GM12878 (cell line): Measurements from ENCODE around the gene FCAR. TPM values are rescaled to one million over a fixed set of nuclear protein-coding genes. Genes with fewer than 3 reads are reported as not detected.

ENCODE experiments used
- ATAC-seq: fragments of 200-7000 bp; cut with Tn5 transposase; 3 replicates; pipeline ENCODE4 v1.9.1; 2020; ENCODE audit warnings: mild to moderate bottlenecking, moderate library complexity
- BruUV-seq: library from RNA; stranded (reverse); fragments of 400-500 nt; replicated peaks from 2 replicates; lab custom pipeline; 2021; lab: Mats Ljungman, UMichigan
- CTCF ChIA-PET: fragments of 300-600 bp; sonication (Branson Sonifier 250); formaldehyde crosslinking; extraction: SDS; loops from one replicate; lab custom pipeline; 2021; ENCODE audit warnings: inconsistent platforms; lab: Yijun Ruan, JAX
- POLR2A ChIA-PET: fragments of 350-600 bp; formaldehyde crosslinking; extraction: SDS; loops from one replicate; lab custom pipeline; 2021; ENCODE audit warnings: inconsistent platforms; lab: Charles Lee
- RAD21 ChIA-PET: fragments of 300-600 bp; sonication (Branson Sonifier 250); formaldehyde crosslinking; loops from one replicate; lab custom pipeline; 2023; ENCODE audit warnings: antibody characterized with exemption; ENCODE audit not compliant: unreplicated experiment; lab: Charles Lee
- SMC1A ChIA-PET: fragments of 300-600 bp; sonication (Branson Sonifier 250); formaldehyde crosslinking; loops from one replicate; lab custom pipeline; 2023; ENCODE audit not compliant: unreplicated experiment, uncharacterized antibody; lab: Charles Lee
- DNase-seq: peaks from one replicate; pipeline ENCODE4 v3.0.0-alpha.2; 2011; ENCODE audit warnings: low read depth, low spot score
- FAIRE-seq: peaks from 3 replicates; lab custom pipeline; 2011; peaks lifted over from hg19 to GRCh38; lab: Jason Lieb, UNC
- H2AFZ ChIP-seq: 2 replicates; pipeline ENCODE4 v1.6.0; 2011; ENCODE audit warnings: low read depth, low read length, control low read depth; ENCODE audit not compliant: control insufficient read depth
- H3K27ac ChIP-seq: 2 replicates; pipeline ENCODE4 v1.5.1; 2011; ENCODE audit warnings: control low read depth; ENCODE audit not compliant: control insufficient read depth, insufficient read depth
- H3K27me3 ChIP-seq, 2 experiments: replicated peaks in 1 of 2; 2 replicates each; pipeline versions ENCODE4 v1.6.0 to v1.6.1; 2011; ENCODE audit warnings: low read length in 1 of 2; ENCODE audit not compliant: control insufficient read depth in 2 of 2, insufficient read depth in 2 of 2
- H3K36me3 ChIP-seq, 2 experiments: 2 replicates each; pipeline ENCODE4 v1.5.1; 2011; ENCODE audit warnings: low read length in 1 of 2; ENCODE audit not compliant: control insufficient read depth in 2 of 2, insufficient read depth in 2 of 2
- H3K4me1 ChIP-seq: 2 replicates; pipeline ENCODE4 v1.6.1; 2011; ENCODE audit warnings: mild to moderate bottlenecking, low read length, moderate library complexity, mixed read lengths; ENCODE audit not compliant: control insufficient read depth, insufficient read depth
- H3K4me2 ChIP-seq: 2 replicates; pipeline ENCODE4 v1.6.0; 2011; ENCODE audit warnings: control low read depth; ENCODE audit not compliant: control insufficient read depth, insufficient read depth
- H3K4me3 ChIP-seq: fragments of 200-600 bp; sonication (generic); 2 replicates; pipeline ENCODE4 v1.5.1; 2016
- H3K79me2 ChIP-seq: 2 replicates; pipeline ENCODE4 v1.6.0; 2011; ENCODE audit warnings: low read length; ENCODE audit not compliant: control insufficient read depth, insufficient read depth
- H3K9ac ChIP-seq: 2 replicates; pipeline ENCODE4 v1.8.0; 2011; ENCODE audit warnings: low read length, control low read depth, mixed read lengths; ENCODE audit not compliant: control insufficient read depth, insufficient read depth
- H3K9me3 ChIP-seq: replicated peaks from 3 replicates; pipeline ENCODE4 v1.5.1; 2011; ENCODE audit warnings: mild to moderate bottlenecking, low read length; ENCODE audit not compliant: control insufficient read depth, insufficient read depth
- H4K20me1 ChIP-seq: 2 replicates; pipeline ENCODE4 v1.6.0; 2011; ENCODE audit not compliant: control insufficient read depth, insufficient read depth
- FOXM1 ChIP-seq: IDR thresholded peaks from 2 replicates; pipeline ENCODE4 v1.6.1; 2012; ENCODE audit warnings: low read depth, mild to moderate bottlenecking, inconsistent platforms, low read length, moderate library complexity
- JUNB ChIP-seq: IDR thresholded peaks from 2 replicates; pipeline ENCODE4 v1.6.1; 2016; ENCODE audit warnings: antibody characterized with exemption, mild to moderate bottlenecking
- NFXL1 ChIP-seq: fragments of 450-650 bp; IDR thresholded peaks from 2 replicates; pipeline ENCODE4 v1.6.1; 2017; ENCODE audit warnings: antibody characterized with exemption, mild to moderate bottlenecking, borderline replicate concordance
- PAX5 ChIP-seq: IDR thresholded peaks from 2 replicates; pipeline ENCODE4 v1.6.1; 2011; ENCODE audit warnings: low read depth, low read length, borderline replicate concordance
- POLR2A ChIP-seq: IDR thresholded peaks from 2 replicates; pipeline ENCODE4 v1.6.1; 2011; ENCODE audit warnings: low read depth, mild to moderate bottlenecking, low read length
- SPI1 ChIP-seq: IDR thresholded peaks from 2 replicates; pipeline ENCODE4 v1.6.1; 2011; ENCODE audit warnings: low read depth, mild to moderate bottlenecking, low read length, moderate library complexity, borderline replicate concordance; ENCODE audit not compliant: insufficient read depth
- TARDBP ChIP-seq: IDR thresholded peaks from 2 replicates; pipeline ENCODE4 v1.6.1; 2016; ENCODE audit warnings: borderline replicate concordance
- TBL1XR1 ChIP-seq: IDR thresholded peaks from 2 replicates; pipeline ENCODE4 v1.6.1; 2012; ENCODE audit warnings: low read depth, low read length, improper control_type of control experiment
- WGBS: methylation state at CpG from one replicate; pipeline ENCODE4 v1.1.6; 2016; ENCODE audit warnings: low lambda C conversion rate; ENCODE audit not compliant: insufficient replicate concordance, insufficient coverage; ENCODE audit errors: missing lambda C conversion rate; 5-methylcytosine and 5-hydroxymethylcytosine counted together
- in situ Hi-C: fragments of 300-500 bp; cut with MboI; formaldehyde crosslinking; loops from 9 replicates; pipeline ENCODE4 v1.14.3; 2018; ENCODE audit warnings: mixed read lengths
- intact Hi-C: fragments of 100-400 bp; cut with micrococcal nuclease; formaldehyde crosslinking; loops from one replicate; pipeline ENCODE4 v1.14.2; 2022; ENCODE audit not compliant: unreplicated experiment
- polyA plus RNA-seq, 11 experiments: library from polyadenylated mRNA; depleted of rRNA in 4 of 11; unstranded in 6 of 11; stranded (reverse) in 5 of 11; fragments of >200 nt; fragmentation: Nextera tagmentation in 4 of 11; fragmentation: Illumina TruSeq in 1 of 11; extraction: Ambion mirVana in 4 of 11; extraction: Trizol in 1 of 11; gene quantifications; 1 replicate in 1 of 11; 2 replicates in 10 of 11; pipeline versions ENCODE4 v1.2.1 to v1.2.3, GENCODE V29; 2011 to 2016; ENCODE audit warnings: inconsistent platforms in 2 of 11, missing spikeins in 2 of 11, low read depth in 1 of 11
- total RNA-seq, 4 experiments: library from RNA; depleted of rRNA in 3 of 4; stranded (reverse); fragments of >200 nt in 3 of 4; fragmentation: Illumina TruSeq in 1 of 4; extraction: Trizol in 1 of 4; gene quantifications; 2 replicates each; pipeline versions ENCODE4 v1.2.1 to v1.2.3, GENCODE V29; 2013 to 2021
- TF ChIP-seq, protein P1 (sequence below): fragments of 450-650 bp; IDR thresholded peaks from 2 replicates; pipeline ENCODE4 v1.6.1; 2017; ENCODE audit warnings: mild to moderate bottlenecking
- TF ChIP-seq, protein P2 (sequence below), 3 experiments: IDR thresholded peaks in 2 of 3; conservative IDR thresholded peaks in 1 of 3; 2 replicates each; pipeline ENCODE4 v1.5.1; 2011; ENCODE audit warnings: low read depth in 3 of 3, low read length in 3 of 3, mild to moderate bottlenecking in 3 of 3, control low read depth in 2 of 3, moderate library complexity in 2 of 3, inconsistent platforms in 1 of 3, mixed read lengths in 1 of 3; ENCODE audit not compliant: control insufficient read depth in 2 of 3, insufficient read depth in 1 of 3; ENCODE audit errors: extremely low read depth in 1 of 3
- TF ChIP-seq, protein P3 (sequence below): fragments of 450-650 bp; IDR thresholded peaks from 2 replicates; pipeline ENCODE4 v1.6.1; 2016; ENCODE audit warnings: mild to moderate bottlenecking

The FCAR gene
- total and polyA plus RNA-seq, 10 of the 15 experiments (the other 5 are each of a cell fraction or from before 2014, with no cell fraction given), result 0.49 TPM; not detected in 9

DNA sequence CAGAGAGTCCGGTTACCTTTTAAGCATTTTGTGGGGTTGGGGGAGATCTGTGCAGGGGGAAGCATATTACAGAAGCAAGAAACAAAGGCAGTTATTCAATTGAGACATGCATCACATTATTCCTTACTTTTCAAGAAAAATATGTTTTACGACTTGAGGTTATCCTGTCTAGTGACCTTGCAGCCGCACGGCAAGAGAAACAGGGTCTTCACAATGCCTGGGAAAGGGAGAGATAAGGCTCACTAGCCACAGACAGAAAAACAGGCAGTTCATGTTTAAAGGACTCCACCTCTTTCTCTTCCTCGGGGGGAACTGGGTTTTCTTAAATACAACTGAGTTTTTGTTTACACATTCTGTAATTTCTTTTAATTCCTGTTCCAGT, 31.4 kb downstream of the FCAR start (continued):
- TF ChIP-seq NFXL1, result no peak
- TF ChIP-seq TARDBP, result no peak
- TF ChIP-seq SPI1, result no peak
- TF ChIP-seq PAX5, result no peak
- TF ChIP-seq, protein P1, sequence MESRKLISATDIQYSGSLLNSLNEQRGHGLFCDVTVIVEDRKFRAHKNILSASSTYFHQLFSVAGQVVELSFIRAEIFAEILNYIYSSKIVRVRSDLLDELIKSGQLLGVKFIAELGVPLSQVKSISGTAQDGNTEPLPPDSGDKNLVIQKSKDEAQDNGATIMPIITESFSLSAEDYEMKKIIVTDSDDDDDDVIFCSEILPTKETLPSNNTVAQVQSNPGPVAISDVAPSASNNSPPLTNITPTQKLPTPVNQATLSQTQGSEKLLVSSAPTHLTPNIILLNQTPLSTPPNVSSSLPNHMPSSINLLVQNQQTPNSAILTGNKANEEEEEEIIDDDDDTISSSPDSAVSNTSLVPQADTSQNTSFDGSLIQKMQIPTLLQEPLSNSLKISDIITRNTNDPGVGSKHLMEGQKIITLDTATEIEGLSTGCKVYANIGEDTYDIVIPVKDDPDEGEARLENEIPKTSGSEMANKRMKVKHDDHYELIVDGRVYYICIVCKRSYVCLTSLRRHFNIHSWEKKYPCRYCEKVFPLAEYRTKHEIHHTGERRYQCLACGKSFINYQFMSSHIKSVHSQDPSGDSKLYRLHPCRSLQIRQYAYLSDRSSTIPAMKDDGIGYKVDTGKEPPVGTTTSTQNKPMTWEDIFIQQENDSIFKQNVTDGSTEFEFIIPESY, result no peak
- TF ChIP-seq, protein P2, sequence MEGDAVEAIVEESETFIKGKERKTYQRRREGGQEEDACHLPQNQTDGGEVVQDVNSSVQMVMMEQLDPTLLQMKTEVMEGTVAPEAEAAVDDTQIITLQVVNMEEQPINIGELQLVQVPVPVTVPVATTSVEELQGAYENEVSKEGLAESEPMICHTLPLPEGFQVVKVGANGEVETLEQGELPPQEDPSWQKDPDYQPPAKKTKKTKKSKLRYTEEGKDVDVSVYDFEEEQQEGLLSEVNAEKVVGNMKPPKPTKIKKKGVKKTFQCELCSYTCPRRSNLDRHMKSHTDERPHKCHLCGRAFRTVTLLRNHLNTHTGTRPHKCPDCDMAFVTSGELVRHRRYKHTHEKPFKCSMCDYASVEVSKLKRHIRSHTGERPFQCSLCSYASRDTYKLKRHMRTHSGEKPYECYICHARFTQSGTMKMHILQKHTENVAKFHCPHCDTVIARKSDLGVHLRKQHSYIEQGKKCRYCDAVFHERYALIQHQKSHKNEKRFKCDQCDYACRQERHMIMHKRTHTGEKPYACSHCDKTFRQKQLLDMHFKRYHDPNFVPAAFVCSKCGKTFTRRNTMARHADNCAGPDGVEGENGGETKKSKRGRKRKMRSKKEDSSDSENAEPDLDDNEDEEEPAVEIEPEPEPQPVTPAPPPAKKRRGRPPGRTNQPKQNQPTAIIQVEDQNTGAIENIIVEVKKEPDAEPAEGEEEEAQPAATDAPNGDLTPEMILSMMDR (IDR thresholded peaks at IDR 0.05 in 2 of 3, conservative IDR thresholded peaks at IDR 0.05 in 1 of 3; ENCODE audit: control insufficient read depth in 2 of 3, extremely low read depth in 1 of 3, insufficient read depth in 1 of 3, low read depth in 3 of 3, low read length in 3 of 3), result no peak
- TF ChIP-seq, all 136 proteins: peak for 0

DNA sequence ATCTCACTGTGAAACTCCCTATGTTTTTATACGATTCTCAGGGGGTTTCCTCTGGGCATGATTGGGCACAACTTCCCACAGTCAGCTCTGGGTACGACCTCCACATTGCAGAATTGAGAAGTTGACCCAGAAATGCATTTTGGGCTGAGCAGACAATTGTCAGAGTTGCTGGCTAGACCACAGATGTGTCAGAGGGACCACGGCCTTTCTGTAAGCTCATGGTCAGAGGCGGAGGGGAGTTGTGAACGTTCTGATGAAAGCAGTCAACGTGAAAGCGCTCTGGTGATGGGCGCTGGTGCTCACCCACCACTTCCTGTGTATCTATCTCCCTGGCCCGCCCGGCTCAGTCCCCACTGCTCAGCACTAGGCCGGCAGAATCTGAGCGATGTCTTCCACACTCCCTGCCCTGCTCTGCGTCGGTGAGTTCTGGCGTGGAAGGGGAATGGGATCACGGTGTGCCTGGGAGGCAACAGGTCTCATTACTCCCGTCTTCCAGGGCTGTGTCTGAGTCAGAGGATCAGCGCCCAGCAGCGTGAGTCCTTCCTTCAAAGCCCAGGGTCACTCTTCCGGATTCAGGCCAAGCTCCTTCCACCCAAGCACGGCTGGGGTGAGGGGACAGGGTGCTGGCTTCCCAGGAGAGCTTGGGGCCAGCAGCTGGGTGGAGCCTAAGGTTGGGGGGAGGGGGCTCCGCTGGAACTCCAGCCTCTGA, 31.9 kb downstream of the FCAR start, which contains the start of gene NCR1:
Gene NCR1, plus strand, starts transcription at position 346 of the 709 bp plus-strand sequence. Its CDS starts 40 bp downstream, at position 386.
- no peaks in the 10 kb centered on the region for H4K20me1 ChIP-seq
- in situ Hi-C loops (no loop called here), intact Hi-C loops (no loop called here)
- DNase-seq (no peak), FAIRE-seq (no peak), ATAC-seq (peak; percentile 46)
- no peak within 1 kb of the TSS for H3K27ac ChIP-seq
- TF ChIP-seq FOXM1 (no peak), JUNB (no peak), POLR2A (0 out of 2 replicates have a peak, but pooled peaks have one; percentile 42), TBL1XR1 (no peak)
- TF ChIP-seq, protein P3, sequence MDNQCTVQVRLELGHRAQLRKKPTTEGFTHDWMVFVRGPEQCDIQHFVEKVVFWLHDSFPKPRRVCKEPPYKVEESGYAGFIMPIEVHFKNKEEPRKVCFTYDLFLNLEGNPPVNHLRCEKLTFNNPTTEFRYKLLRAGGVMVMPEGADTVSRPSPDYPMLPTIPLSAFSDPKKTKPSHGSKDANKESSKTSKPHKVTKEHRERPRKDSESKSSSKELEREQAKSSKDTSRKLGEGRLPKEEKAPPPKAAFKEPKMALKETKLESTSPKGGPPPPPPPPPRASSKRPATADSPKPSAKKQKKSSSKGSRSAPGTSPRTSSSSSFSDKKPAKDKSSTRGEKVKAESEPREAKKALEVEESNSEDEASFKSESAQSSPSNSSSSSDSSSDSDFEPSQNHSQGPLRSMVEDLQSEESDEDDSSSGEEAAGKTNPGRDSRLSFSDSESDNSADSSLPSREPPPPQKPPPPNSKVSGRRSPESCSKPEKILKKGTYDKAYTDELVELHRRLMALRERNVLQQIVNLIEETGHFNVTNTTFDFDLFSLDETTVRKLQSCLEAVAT, result no peak
- no peaks in the 10 kb centered on the region for H3K27me3 ChIP-seq
- H2AFZ ChIP-seq, result peak within 1 kb of the TSS; percentile 67
- SMC1A ChIA-PET, result no interaction called here
- H3K4me1 ChIP-seq, result peaks cover 4% of the 10 kb centered on the region; the same call in 1 of the 2 replicates
- no peaks in the 10 kb centered on the region for H3K79me2 ChIP-seq
- no TSS peak for BruUV-seq
- 30% methylated on average over 21 of the region's 22 CpGs for WGBS
- H3K36me3 ChIP-seq, result no peaks in the 10 kb centered on the region
- no peaks in the 10 kb centered on the region for H3K9me3 ChIP-seq
- POLR2A ChIA-PET, result interaction anchor here (0.6 kb wide), 1 partner anchor 418 kb away, joined by 9 read pairs; no protein-coding TSS in a partner anchor
- CTCF ChIA-PET, result no interaction called here
- H3K4me2 ChIP-seq, result 0 out of 2 replicates have a peak within 1 kb of the TSS, but pooled peaks have one; percentile 3
- no peak within 1 kb of the TSS for H3K9ac ChIP-seq
- RAD21 ChIA-PET, result no interaction called here
- H3K4me3 ChIP-seq, result no peak within 1 kb of the TSS
